Body of pancreas (tissue), 4 donors: Measurements from ENCODE around the gene USP2. TPM values are rescaled to one million over a fixed set of nuclear protein-coding genes. Genes with fewer than 3 reads are reported as not detected.

Experiments used
- ATAC-seq: fragments of 150-250 bp; one replicate; pipeline ENCODE4 v1.9.1; 2016
- DNase-seq, 4 donors: peaks; one replicate each; pipeline ENCODE4 v3.0.0-alpha.2; 2019
- H3K27ac ChIP-seq, 4 donors: fragments of 200-600 bp; sonication (generic); 1 replicate in 3 of 4; 2 replicates in 1 of 4; pipeline versions ENCODE4 v1.5.1 to v1.6.1; 2016 to 2019; ENCODE audit warnings: mild to moderate bottlenecking in 1 of 4, mixed read lengths in 1 of 4, moderate library complexity in 1 of 4
- H3K27me3 ChIP-seq, 2 donors: fragments of 200-600 bp; sonication (generic); one replicate each; pipeline ENCODE4 v1.6.0; 2016; ENCODE audit warnings: mild to moderate bottlenecking in 1 of 2
- H3K36me3 ChIP-seq, 2 donors: fragments of 200-600 bp; sonication (generic); replicated peaks in 1 of 2; 2 replicates each; pipeline ENCODE4 v1.5.1; 2016; ENCODE audit warnings: low read depth in 2 of 2; ENCODE audit not compliant: insufficient read depth in 1 of 2
- H3K4me1 ChIP-seq: fragments of 200-600 bp; sonication (generic); one replicate; pipeline ENCODE4 v1.6.0; 2016
- H3K4me3 ChIP-seq, 2 donors: fragments of 200-600 bp; sonication (generic); 1 replicate in 1 of 2; 2 replicates in 1 of 2; pipeline ENCODE4 v1.5.1; 2016 to 2019
- H3K9me3 ChIP-seq, 3 donors: fragments of 200-600 bp; sonication (generic); 1 replicate in 2 of 3; 2 replicates in 1 of 3; pipeline ENCODE4 v1.5.1; 2016
- CTCF ChIP-seq, 7 experiments: fragments of 450-650 bp in 4 of 7; fragments of 200-600 bp in 3 of 7; sonication (generic) in 3 of 7; IDR thresholded peaks; one replicate each; pipeline ENCODE4 v1.5.1; 2016 to 2019; ENCODE audit warnings: antibody characterized with exemption in 7 of 7
- POLR2A ChIP-seq, 3 donors: fragments of 450-650 bp; IDR thresholded peaks; one replicate each; pipeline ENCODE4 v1.6.1; 2016; ENCODE audit warnings: antibody characterized with exemption in 3 of 3, mild to moderate bottlenecking in 2 of 3
- WGBS, 2 donors: methylation state at CpG; one replicate each; pipeline ENCODE4 v1.1.5; 2017; 5-methylcytosine and 5-hydroxymethylcytosine counted together
- intact Hi-C: fragments of 100-400 bp; cut with DNase I; formaldehyde crosslinking; loops from one replicate; pipeline ENCODE4 v1.15.1; 2023
- total RNA-seq, 2 donors: library from RNA; depleted of rRNA; stranded (reverse); fragments of >200 nt; gene quantifications; one replicate each; pipeline ENCODE4 v1.1.0, GENCODE V29; 2016

USP2 gene
- total RNA-seq = 10 to 100 TPM in 1 of 2 donors, 1 to 10 TPM in 1; 3.9 to 19.4 TPM

DNA sequence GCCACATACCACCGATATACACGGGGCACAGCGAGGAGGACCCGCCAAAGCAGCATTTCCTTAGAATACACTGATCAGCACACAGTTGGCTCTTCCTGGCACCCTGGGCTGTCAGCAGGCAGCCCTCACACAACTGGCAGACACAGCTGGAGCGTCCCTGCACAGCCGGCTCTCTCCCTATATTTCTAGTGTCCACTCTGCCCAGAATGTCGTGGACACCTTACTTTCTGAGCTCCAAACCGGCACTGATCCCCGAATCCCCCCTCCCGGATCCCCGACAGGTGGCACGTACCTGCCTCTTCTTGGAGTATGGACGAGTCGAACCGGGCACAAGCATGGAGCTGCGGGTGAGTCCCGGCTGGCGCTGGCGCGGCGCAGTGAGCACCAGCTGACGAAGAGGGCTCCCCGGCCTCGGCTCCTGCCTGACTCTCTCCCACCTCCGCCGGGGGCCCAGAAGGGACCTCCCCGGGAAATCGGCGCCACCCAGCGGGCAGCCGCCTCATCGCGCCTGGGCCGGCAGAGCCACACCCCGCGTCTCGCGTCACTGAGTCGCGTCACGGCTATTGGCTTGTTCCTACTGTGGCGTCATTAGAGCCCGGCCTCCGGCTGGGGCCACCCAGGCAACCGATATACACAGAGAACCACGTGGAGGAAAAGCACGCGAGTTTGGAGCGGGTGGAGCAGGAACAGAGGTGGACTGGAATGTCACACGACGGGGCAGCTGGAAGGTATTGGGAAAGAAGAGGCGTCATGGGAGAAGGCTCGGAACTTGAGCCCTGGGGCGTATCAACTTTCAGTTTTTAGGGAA is at the start of gene USP2:
TSS of gene USP2 (minus strand) at position 510 of the 808 bp plus-strand sequence. CDS start 8,210 bp downstream, outside the sequence.
- Histone ChIP-seq H3K27me3 (no peaks in the 10 kb centered on the region), H3K9me3 (no peaks in the 10 kb centered on the region), H3K36me3 (no peaks in the 10 kb centered on the region), H3K27ac (peak within 1 kb of the TSS; percentile 19 to 76 (median 75)), H3K4me3 (peak within 1 kb of the TSS; percentile 11 to 19), H3K4me1 (peaks cover 46% of the 10 kb centered on the region)
- DNase-seq = peak; percentile 96 to 98 (median 98)
- peak; percentile 59 to 89 (median 85) for TF ChIP-seq POLR2A (IDR thresholded peaks at IDR 0.05)
- peak; percentile 91 to 99 (median 95) for TF ChIP-seq CTCF (IDR thresholded peaks at IDR 0.05)
- peak; percentile 98 for ATAC-seq
- WGBS, 2 donors = 0% methylated on average over 14 to 54 of the region's 54 CpGs
- intact Hi-C loops = no loop called here

DNA sequence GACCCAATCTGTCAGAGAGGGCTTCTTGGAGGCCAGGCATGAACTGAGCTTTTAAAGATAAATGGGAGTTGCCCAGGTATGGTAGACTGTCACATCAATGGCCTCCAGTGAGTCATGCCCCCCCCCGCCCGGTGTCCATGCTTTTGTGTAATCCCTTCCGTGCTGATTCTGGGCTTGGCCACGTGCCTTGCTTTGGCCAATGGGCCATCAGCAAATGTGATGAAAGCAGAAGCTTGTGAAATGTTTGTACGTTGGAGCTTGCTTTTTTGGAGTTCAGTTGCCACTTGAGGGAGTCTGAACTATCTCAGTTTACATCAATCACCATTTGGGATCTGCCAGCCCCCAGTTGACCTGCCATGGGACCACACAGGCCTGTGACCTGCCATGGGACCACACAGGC is 45.8 kb upstream of the USP2 start:
- DNase-seq (no peak), ATAC-seq (no peak)
- 81 to 82% methylated on average over 5 of the region's 5 CpGs for WGBS, 2 donors
- intact Hi-C loops = no loop called here
- no peak overlapping the region for H3K4me3 ChIP-seq
- H3K9me3 ChIP-seq = no peaks in the 10 kb centered on the region
- TF ChIP-seq POLR2A (IDR thresholded peaks at IDR 0.05) (no peak), CTCF (IDR thresholded peaks at IDR 0.05) (no peak)
- no peak overlapping the region for H3K27ac ChIP-seq
- H3K27me3 ChIP-seq = no peaks in the 10 kb centered on the region
- peaks cover 4% of the 10 kb centered on the region for H3K4me1 ChIP-seq
- no peaks in the 10 kb centered on the region for H3K36me3 ChIP-seq

GRCh38 chr11:119426142-119426541 is 44.7 kb upstream of the USP2 start:
- ATAC-seq (no peak), DNase-seq (no peak)
- Histone ChIP-seq H3K4me1 (peaks cover 11% of the 10 kb centered on the region), H3K36me3 (no peaks in the 10 kb centered on the region), H3K27ac (no peak overlapping the region), H3K9me3 (no peaks in the 10 kb centered on the region), H3K4me3 (no peak overlapping the region), H3K27me3 (no peaks in the 10 kb centered on the region)
- intact Hi-C loops = no loop called here
- 68 to 70% methylated on average over 4 of the region's 4 CpGs for WGBS, 2 donors
- TF ChIP-seq POLR2A (IDR thresholded peaks at IDR 0.05) (no peak), CTCF (IDR thresholded peaks at IDR 0.05) (no peak)

GRCh38 chr11:119424775-119425174 is 43.3 kb upstream of the USP2 start:
- Histone ChIP-seq H3K9me3 (no peaks in the 10 kb centered on the region), H3K4me3 (no peak overlapping the region), H3K27me3 (no peaks in the 10 kb centered on the region), H3K4me1 (peaks cover 11% of the 10 kb centered on the region), H3K36me3 (no peaks in the 10 kb centered on the region), H3K27ac (no peak overlapping the region)
- intact Hi-C loops = no loop called here
- DNase-seq (no peak), ATAC-seq (no peak)
- 88 to 97% methylated on average over 2 of the region's 2 CpGs for WGBS, 2 donors
- TF ChIP-seq POLR2A (IDR thresholded peaks at IDR 0.05) (no peak), CTCF (IDR thresholded peaks at IDR 0.05) (no peak)

- Histone ChIP-seq H3K27me3 (no peaks in the 10 kb centered on the region), H3K4me1 (peaks cover 11% of the 10 kb centered on the region), H3K9me3 (no peaks in the 10 kb centered on the region), H3K27ac (no peak overlapping the region), H3K4me3 (no peak overlapping the region), H3K36me3 (no peaks in the 10 kb centered on the region)
- WGBS, 2 donors = 74 to 76% methylated on average over 3 of the region's 3 CpGs
- TF ChIP-seq POLR2A (IDR thresholded peaks at IDR 0.05) (no peak), CTCF (IDR thresholded peaks at IDR 0.05) (no peak)
- ATAC-seq = no peak
- DNase-seq = no peak
- intact Hi-C loops = no loop called here
These were observed 42.8 kb upstream of the USP2 start for GRCh38 chr11:119424276-119424675.
